ENCODE data around the gene FKBP3.

DNA sequence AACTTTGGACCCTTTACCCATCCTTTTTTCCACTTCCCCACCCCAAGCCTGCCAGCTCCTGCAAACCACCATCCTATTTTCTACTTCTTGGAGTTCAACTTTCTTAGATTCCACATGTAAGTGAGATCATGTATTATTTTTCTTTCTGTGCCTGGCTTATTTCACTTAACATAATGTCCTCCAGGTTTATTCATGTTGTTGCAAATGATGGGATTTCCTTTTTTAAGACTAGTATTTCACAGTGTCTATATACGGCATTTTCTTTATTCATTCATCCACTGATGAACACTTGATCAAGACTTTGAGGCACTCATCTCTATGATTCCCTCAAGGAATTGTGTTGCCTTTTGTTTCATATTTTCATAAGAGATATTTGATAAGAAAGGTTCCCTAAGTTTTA, 56.0 kb downstream of the FKBP3 start:
- TF ChIP-seq CTCF (IDR thresholded peaks at IDR 0.05 in 4 of 5, conservative IDR thresholded peaks at IDR 0.05 in 1 of 5): no peak
- no peak for TF ChIP-seq POLR2A (IDR thresholded peaks at IDR 0.05)
